Measurements from ENCODE around the gene ATG2A.

ATG2A gene

DNA sequence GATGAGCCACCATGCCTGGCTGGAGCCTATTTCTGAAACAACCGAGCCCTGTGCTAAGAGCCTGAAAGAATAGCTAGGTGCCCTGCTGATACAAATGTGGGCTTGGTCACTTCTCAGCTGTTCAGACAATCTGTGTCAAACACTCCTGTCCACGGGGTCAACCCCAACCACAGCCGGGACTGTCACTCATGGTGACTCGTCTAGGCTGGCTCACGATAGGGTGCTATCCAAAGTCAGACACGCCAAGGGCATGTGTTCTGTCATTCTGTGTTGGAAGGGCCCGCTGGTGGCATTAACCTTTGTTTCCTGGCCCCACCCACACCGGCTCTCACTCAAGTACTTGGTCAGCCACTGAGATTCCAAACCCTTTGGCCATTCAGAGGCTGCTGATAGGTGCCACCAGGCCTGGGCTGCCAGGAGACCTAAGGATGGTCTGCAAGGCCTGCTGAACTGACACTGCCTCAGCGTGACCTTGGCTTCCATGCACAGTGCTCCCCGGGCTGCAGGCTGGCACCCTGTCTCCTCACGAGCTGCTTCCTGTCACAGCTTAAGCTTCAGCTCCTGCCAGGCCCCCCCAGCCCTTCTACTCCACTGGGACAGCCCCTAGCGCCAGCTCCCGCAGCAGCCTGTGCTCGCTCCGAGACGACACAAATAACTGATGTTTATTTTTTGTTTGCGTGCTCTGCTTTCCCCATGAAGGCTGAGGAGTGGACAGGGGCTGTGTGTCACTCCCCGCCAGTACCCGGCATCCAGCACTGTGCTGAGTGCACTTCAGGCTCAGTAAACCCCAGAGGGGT, 58.3 kb downstream of the ATG2A start:
- DNase-seq (ENCODE audit: extremely low spot score): no peak
- TF ChIP-seq, protein P1, sequence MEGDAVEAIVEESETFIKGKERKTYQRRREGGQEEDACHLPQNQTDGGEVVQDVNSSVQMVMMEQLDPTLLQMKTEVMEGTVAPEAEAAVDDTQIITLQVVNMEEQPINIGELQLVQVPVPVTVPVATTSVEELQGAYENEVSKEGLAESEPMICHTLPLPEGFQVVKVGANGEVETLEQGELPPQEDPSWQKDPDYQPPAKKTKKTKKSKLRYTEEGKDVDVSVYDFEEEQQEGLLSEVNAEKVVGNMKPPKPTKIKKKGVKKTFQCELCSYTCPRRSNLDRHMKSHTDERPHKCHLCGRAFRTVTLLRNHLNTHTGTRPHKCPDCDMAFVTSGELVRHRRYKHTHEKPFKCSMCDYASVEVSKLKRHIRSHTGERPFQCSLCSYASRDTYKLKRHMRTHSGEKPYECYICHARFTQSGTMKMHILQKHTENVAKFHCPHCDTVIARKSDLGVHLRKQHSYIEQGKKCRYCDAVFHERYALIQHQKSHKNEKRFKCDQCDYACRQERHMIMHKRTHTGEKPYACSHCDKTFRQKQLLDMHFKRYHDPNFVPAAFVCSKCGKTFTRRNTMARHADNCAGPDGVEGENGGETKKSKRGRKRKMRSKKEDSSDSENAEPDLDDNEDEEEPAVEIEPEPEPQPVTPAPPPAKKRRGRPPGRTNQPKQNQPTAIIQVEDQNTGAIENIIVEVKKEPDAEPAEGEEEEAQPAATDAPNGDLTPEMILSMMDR (IDR thresholded peaks at IDR 0.05; ENCODE audit: control extremely low read depth, extremely low read depth, low read depth, missing control alignments): no peak
- ChIA-PET CTCF (interaction anchor here (1.6 to 33.1 kb wide), 4 partner anchors 9 to 80 kb away, joined by 3 to 1137 read pairs (median 188); partner anchors contain the start of genes CDC42BPG, EHD1 and SF1), POLR2A (interaction anchor here (0.7 to 13.1 kb wide), 4 partner anchors 7 to 856 kb away, joined by 3 to 225 read pairs (median 16); partner anchors contain the start of gene EHD1)

- CTCF ChIA-PET: interaction anchor here (16.2 to 33.1 kb wide), 3 partner anchors 5 to 30 kb away, joined by 356 to 1137 read pairs (median 356); partner anchors contain the start of genes CDC42BPG and EHD1
- POLR2A ChIA-PET: interaction anchor here (0.6 to 1.3 kb wide), 3 partner anchors 10 to 260 kb away, joined by 3 to 8 read pairs (median 5); partner anchors contain the start of gene ZNHIT2
- TF ChIP-seq, protein P1 (IDR thresholded peaks at IDR 0.05; ENCODE audit: control extremely low read depth, extremely low read depth, low read depth, missing control alignments): no peak
- no peak for DNase-seq (ENCODE audit: extremely low spot score)
Observed at GRCh38 chr11:64857485-64857884, 59.5 kb downstream of the ATG2A start.

DNA sequence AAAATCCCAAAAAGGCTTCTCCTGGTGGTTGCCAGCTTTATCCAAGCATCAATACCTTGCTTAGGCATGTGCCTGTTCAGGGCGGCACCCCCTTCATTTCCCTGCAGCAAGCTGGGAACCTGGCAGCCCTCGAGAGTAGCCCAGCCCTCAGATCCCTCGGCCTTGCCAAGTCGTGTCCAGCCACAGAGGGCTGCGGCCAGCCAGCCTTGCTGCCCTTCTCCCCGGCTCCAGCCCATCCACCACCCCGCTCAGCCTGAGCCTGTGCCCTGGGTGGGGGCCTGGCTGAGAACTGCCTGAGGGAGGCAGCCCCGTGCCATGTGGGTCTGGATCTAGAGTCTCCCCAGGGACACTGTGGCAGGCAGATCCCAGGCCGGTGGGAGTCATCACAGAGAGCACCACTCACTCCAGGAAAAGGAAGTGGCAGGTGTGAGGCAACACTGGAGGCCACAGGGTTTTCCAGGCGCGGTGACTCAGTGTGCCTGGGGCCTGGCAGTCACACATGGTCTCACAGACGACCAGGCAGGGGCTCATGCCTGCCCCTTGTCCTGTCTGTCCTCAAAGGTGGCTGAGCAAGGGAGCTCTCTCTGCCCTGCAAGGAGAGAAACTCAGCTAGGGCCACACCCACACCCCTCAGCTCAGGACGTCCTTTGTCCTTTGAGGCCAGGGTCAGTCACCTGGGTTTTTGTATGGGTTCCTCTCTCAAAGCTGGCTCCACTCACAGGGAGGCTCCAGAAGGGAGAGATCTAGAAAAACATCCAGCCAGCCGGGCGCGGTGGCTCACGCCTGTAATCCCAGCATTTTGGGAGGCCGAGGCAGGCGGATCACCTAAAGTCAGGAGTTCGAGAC, 60.4 kb downstream of the ATG2A start:
- TF ChIP-seq, protein P1 (IDR thresholded peaks at IDR 0.05; ENCODE audit: control extremely low read depth, extremely low read depth, low read depth, missing control alignments): no peak
- CTCF ChIA-PET: interaction anchor here (16.2 to 33.1 kb wide), 3 partner anchors 6 to 31 kb away, joined by 356 to 1137 read pairs (median 356); partner anchors contain the start of genes CDC42BPG and EHD1
- no peak for DNase-seq (ENCODE audit: extremely low spot score)
- POLR2A ChIA-PET: interaction anchor here (0.9 to 2.8 kb wide), 3 partner anchors 8 to 20 kb away, joined by 8 to 9 read pairs (median 9); no protein-coding TSS in a partner anchor

DNA sequence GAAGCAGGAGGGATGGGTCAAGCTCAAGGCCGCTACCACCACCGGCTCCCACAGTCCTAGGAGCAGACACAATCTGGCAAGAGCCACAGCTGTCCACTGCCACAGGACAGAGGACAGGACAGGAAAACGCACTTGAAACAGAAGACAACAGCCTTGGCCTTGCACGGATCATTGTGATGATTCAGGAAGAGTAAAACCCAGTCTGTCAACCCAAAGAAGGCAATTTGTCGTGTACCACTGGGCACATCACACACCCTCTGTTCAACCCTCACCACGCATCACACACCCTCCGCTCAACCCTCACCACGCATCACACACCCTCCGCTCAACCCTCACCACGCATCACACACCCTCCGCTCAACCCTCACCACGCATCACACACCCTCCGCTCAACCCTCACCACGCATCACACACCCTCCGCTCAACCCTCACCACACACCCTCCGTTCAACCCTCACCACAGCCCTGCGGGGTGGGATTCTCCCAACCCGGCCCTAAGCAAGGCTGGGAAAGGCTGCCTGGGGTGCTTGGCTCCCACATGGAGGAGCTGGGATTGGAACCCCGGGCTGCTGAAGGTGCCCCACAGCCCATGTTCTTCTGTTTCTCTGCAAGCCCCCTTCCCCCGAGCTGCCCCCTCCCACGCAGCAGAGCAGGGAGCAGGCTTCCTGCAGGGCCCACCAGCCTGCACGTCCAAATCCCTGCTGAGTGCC, 61.3 kb downstream of the ATG2A start:
- POLR2A ChIA-PET: interaction anchor here (1.2 to 11.9 kb wide), 4 partner anchors 9 to 20 kb away, joined by 3 to 129 read pairs (median 7); partner anchors contain the start of gene EHD1
- CTCF ChIA-PET: interaction anchor here (16.2 to 33.1 kb wide), 3 partner anchors 6 to 31 kb away, joined by 356 to 1137 read pairs (median 356); partner anchors contain the start of genes CDC42BPG and EHD1
- TF ChIP-seq, protein P1 (IDR thresholded peaks at IDR 0.05; ENCODE audit: control extremely low read depth, extremely low read depth, low read depth, missing control alignments): no peak
- no peak for DNase-seq (ENCODE audit: extremely low spot score)

DNA sequence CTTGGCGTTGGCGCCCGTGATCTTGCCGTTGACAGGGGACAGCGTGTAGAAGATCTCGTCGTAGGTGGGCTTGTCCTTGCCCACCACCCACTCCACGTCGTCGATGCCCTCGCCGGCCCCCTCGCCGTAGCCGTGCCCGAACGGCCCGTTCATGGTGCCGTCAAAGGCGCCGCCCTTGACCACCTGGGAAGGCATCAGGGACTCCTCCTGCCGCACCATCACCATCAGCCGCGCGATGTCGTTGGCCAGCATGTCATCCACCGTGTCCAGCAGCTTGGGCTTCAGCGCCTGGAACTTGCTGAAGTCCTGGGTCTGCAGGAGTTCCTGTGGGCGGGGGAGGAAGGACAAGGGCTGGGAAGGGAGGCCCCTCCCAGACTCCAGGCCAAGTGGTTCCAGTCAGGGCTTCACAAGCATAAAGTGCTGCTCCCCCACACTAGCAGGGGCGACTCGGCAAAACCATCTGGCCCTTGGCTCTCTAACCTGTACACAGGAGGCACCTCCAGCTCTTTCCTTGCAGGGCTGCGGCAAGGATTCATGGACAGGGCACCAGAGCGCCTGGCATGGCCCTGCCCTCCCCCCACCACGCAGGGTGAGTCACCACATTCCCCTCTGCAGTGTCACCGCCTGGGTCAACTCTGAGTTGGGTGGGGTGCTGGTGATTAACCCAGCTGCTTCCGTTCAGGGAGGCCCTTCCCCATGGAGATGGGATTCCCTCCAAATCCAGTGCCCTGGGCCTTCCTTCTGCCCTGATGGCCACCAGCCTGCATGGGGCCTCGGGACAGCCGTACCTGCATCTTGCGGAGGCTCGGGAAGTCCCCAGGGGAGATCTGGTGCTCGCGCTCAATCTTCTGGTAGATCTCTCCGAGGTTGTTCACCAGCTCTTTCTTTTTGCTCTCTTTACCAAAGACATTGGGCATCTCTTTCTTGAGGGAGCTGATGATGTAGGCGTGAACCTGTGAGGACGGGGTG, 62.2 kb downstream of the ATG2A start:
- no peak for DNase-seq (ENCODE audit: extremely low spot score)
- CTCF ChIA-PET: interaction anchor here (16.2 to 33.1 kb wide), 3 partner anchors 5 to 32 kb away, joined by 356 to 1137 read pairs (median 356); partner anchors contain the start of genes CDC42BPG and EHD1
- POLR2A ChIA-PET: interaction anchor here (0.6 to 11.9 kb wide), 5 partner anchors 10 to 34 kb away, joined by 3 to 129 read pairs (median 5); partner anchors contain the start of gene EHD1
- TF ChIP-seq, protein P1 (IDR thresholded peaks at IDR 0.05; ENCODE audit: control extremely low read depth, extremely low read depth, low read depth, missing control alignments): no peak

Data from GM10248 (cell line).